H9 (cell line): ENCODE measurements around the gene SUPT5H. TPM values are rescaled to one million over a fixed set of nuclear protein-coding genes. Genes with fewer than 3 reads are reported as not detected.

ENCODE experiments used
- DNase-seq: peaks from one replicate; pipeline ENCODE4 v3.0.0-alpha.2; 2017
- H2AFZ ChIP-seq: one replicate; pipeline ENCODE4 v1.6.1; 2013; ENCODE audit warnings: mild to moderate bottlenecking, low read length, control low read depth, moderate library complexity
- H2AK5ac ChIP-seq: 2 replicates; pipeline ENCODE4 v1.6.1; 2013; ENCODE audit warnings: low read length, control low read depth, mixed read lengths; ENCODE audit not compliant: insufficient read length
- H2BK120ac ChIP-seq: one replicate; pipeline ENCODE4 v1.6.1; 2013; ENCODE audit warnings: low read depth, mild to moderate bottlenecking, low read length, control low read depth, inconsistent platforms; ENCODE audit not compliant: poor library complexity, severe bottlenecking
- H2BK12ac ChIP-seq: 2 replicates; pipeline ENCODE4 v1.6.1; 2013; ENCODE audit warnings: low read length, control low read depth, mixed read lengths, low read depth; ENCODE audit not compliant: insufficient read length
- H2BK15ac ChIP-seq: 2 replicates; pipeline ENCODE4 v1.6.1; 2013; ENCODE audit warnings: low read depth, low read length, control low read depth
- H2BK20ac ChIP-seq: one replicate; pipeline ENCODE4 v1.6.1; 2013; ENCODE audit warnings: low read depth, mild to moderate bottlenecking, low read length, control low read depth, inconsistent platforms; ENCODE audit not compliant: poor library complexity, severe bottlenecking
- H2BK5ac ChIP-seq: 2 replicates; pipeline ENCODE4 v1.6.1; 2013; ENCODE audit warnings: low read length, control low read depth, mixed read lengths; ENCODE audit not compliant: insufficient read length
- H3K14ac ChIP-seq: 2 replicates; pipeline ENCODE4 v1.6.1; 2013; ENCODE audit warnings: low read length, control low read depth; ENCODE audit not compliant: insufficient read depth
- H3K18ac ChIP-seq: 2 replicates; pipeline ENCODE4 v1.6.1; 2013; ENCODE audit warnings: low read depth, mild to moderate bottlenecking, mixed read lengths, low read length, control low read depth; ENCODE audit not compliant: insufficient read length
- H3K23ac ChIP-seq: 2 replicates; pipeline ENCODE4 v1.6.1; 2013; ENCODE audit warnings: low read length, control low read depth, mixed read lengths, low read depth; ENCODE audit not compliant: insufficient read length
- H3K23me2 ChIP-seq: 2 replicates; pipeline ENCODE4 v1.6.1; 2013; ENCODE audit warnings: low read depth, mild to moderate bottlenecking, mixed read lengths, low read length, control low read depth; ENCODE audit not compliant: insufficient read length, poor library complexity, severe bottlenecking
- H3K27ac ChIP-seq: 2 replicates; pipeline ENCODE4 v1.5.1; 2013; ENCODE audit warnings: low read length, control low read depth, mixed read lengths, low read depth; ENCODE audit not compliant: insufficient read length
- H3K27me3 ChIP-seq: 2 replicates; pipeline ENCODE4 v1.6.1; 2013; ENCODE audit warnings: low read length, control low read depth, inconsistent platforms; ENCODE audit not compliant: insufficient read depth
- H3K4ac ChIP-seq: 2 replicates; pipeline ENCODE4 v1.6.1; 2013; ENCODE audit warnings: low read depth, mild to moderate bottlenecking, control low read depth, inconsistent platforms, low read length, moderate library complexity
- H3K4me1 ChIP-seq: 2 replicates; pipeline ENCODE4 v1.6.1; 2013; ENCODE audit warnings: low read length, control low read depth, inconsistent platforms; ENCODE audit not compliant: insufficient read depth
- H3K4me2 ChIP-seq: 2 replicates; pipeline ENCODE4 v1.6.1; 2013; ENCODE audit warnings: low read length, control low read depth, mixed read lengths; ENCODE audit not compliant: insufficient read length, insufficient read depth
- H3K56ac ChIP-seq: 2 replicates; pipeline ENCODE4 v1.6.1; 2013; ENCODE audit warnings: low read depth, mild to moderate bottlenecking, mixed read lengths, low read length, control low read depth; ENCODE audit not compliant: insufficient read length
- H3K79me1 ChIP-seq: 2 replicates; pipeline ENCODE4 v1.6.1; 2013; ENCODE audit warnings: low read depth, mild to moderate bottlenecking, moderate library complexity, low read length, control low read depth, inconsistent platforms; ENCODE audit not compliant: insufficient read depth, poor library complexity, severe bottlenecking
- H3K79me2 ChIP-seq: 2 replicates; pipeline ENCODE4 v1.6.1; 2013; ENCODE audit warnings: low read length, control low read depth, inconsistent platforms; ENCODE audit not compliant: insufficient read depth
- H3K9ac ChIP-seq: 2 replicates; pipeline ENCODE4 v1.6.1; 2013; ENCODE audit warnings: low read length, control low read depth, mixed read lengths; ENCODE audit not compliant: insufficient read length; ENCODE audit errors: extremely low read depth
- H3K9me3 ChIP-seq: one replicate; pipeline ENCODE4 v1.6.1; 2013; ENCODE audit warnings: low read depth, low read length, inconsistent platforms; ENCODE audit not compliant: control insufficient read depth
- H3T11ph ChIP-seq: one replicate; pipeline ENCODE4 v1.6.1; 2013; ENCODE audit warnings: mild to moderate bottlenecking, low read length, control low read depth, inconsistent platforms
- H4K20me1 ChIP-seq: one replicate; pipeline ENCODE4 v1.6.1; 2013; ENCODE audit not compliant: control insufficient read depth, insufficient read length, insufficient read depth
- H4K5ac ChIP-seq: 2 replicates; pipeline ENCODE4 v1.6.1; 2013; ENCODE audit warnings: low read depth, mild to moderate bottlenecking, mixed read lengths, low read length, control low read depth; ENCODE audit not compliant: insufficient read length
- H4K8ac ChIP-seq: replicated peaks from 2 replicates; pipeline ENCODE4 v1.6.1; 2013; ENCODE audit warnings: low read length, control low read depth, mixed read lengths, low read depth; ENCODE audit not compliant: insufficient read length
- H4K91ac ChIP-seq: 2 replicates; pipeline ENCODE4 v1.6.1; 2013; ENCODE audit warnings: low read depth, mild to moderate bottlenecking, moderate library complexity, mixed read lengths, low read length, control low read depth; ENCODE audit not compliant: insufficient read length
- H3K27ac Mint-ChIP-seq, 3 experiments: 2 replicates in 2 of 3; 3 replicates in 1 of 3; pipeline ENCODE4 v1.8.0; 2020 to 2021; ENCODE audit warnings: mixed read lengths in 3 of 3, mild to moderate bottlenecking in 1 of 3, moderate library complexity in 1 of 3
- H3K27me3 Mint-ChIP-seq: 2 replicates; pipeline ENCODE4 v1.8.0; 2021; ENCODE audit warnings: low read depth, mild to moderate bottlenecking, moderate library complexity, mixed read lengths
- H3K36me3 Mint-ChIP-seq, 3 experiments: 2 replicates in 2 of 3; 3 replicates in 1 of 3; pipeline ENCODE4 v1.8.0; 2020 to 2021; ENCODE audit warnings: low read depth in 3 of 3, mixed read lengths in 3 of 3; ENCODE audit not compliant: insufficient read depth in 1 of 3
- H3K4me1 Mint-ChIP-seq, 2 experiments: 2 replicates each; pipeline ENCODE4 v1.8.0; 2020; ENCODE audit warnings: mixed read lengths in 2 of 2
- H3K4me3 Mint-ChIP-seq, 2 experiments: 2 replicates in 1 of 2; 3 replicates in 1 of 2; pipeline ENCODE4 v1.8.0; 2020 to 2021; ENCODE audit warnings: mild to moderate bottlenecking in 2 of 2, mixed read lengths in 2 of 2, moderate library complexity in 1 of 2
- H3K9me3 Mint-ChIP-seq, 2 experiments: 2 replicates in 1 of 2; 3 replicates in 1 of 2; pipeline ENCODE4 v1.8.0; 2020; ENCODE audit warnings: mild to moderate bottlenecking in 2 of 2, mixed read lengths in 2 of 2, moderate library complexity in 1 of 2
- CTCF ChIP-seq: fragments of 200-600 bp; sonication (generic); conservative IDR thresholded peaks from 3 replicates; pipeline ENCODE4 v1.8.0; 2021; ENCODE audit warnings: antibody characterized with exemption, mild to moderate bottlenecking
- WGBS: extraction: QIAGEN DNeasy Blood & Tissue Kit; methylation state at CpG from one replicate; pipeline ENCODE4 v1.1.7; 2013; ENCODE audit warnings: missing lambda C conversion rate, low lambda C conversion rate, mixed read lengths; ENCODE audit not compliant: insufficient read length; ENCODE audit errors: extremely low coverage; 5-methylcytosine and 5-hydroxymethylcytosine counted together
- total RNA-seq: library from RNA; stranded (reverse); gene quantifications from 2 replicates; pipeline ENCODE4 v1.2.1, GENCODE V29; 2021

The SUPT5H gene
- total RNA-seq, 1 experiment from 2014 or later, result 145 TPM

- H2AFZ ChIP-seq, result no peak overlapping the region
These were observed 31.3 kb upstream of the SUPT5H start for GRCh38 chr19:39413911-39414608.

More at GRCh38 chr19:39413911-39414608, 31.3 kb upstream of the SUPT5H start:
- H3K4me2 ChIP-seq, result peak overlapping the region; percentile 89
- H2AK5ac ChIP-seq, result no peak overlapping the region
- peak overlapping the region; percentile 63 for H3K9ac ChIP-seq
- H3K27me3 ChIP-seq, result no peaks in the 10 kb centered on the region
- H3K23ac ChIP-seq, result no peak overlapping the region
- H3K9me3 Mint-ChIP-seq, result no peaks in the 10 kb centered on the region; a peak in 1 of 5 replicates
- H2BK120ac ChIP-seq, result peak overlapping the region; percentile 28
- no peak overlapping the region for H3K27ac ChIP-seq
- no peak overlapping the region for H2BK12ac ChIP-seq
- H3K36me3 Mint-ChIP-seq, result peaks cover 15 to 48% (median 33%) of the 10 kb centered on the region in 3 experiments
- H3K27ac Mint-ChIP-seq, result peak overlapping the region; percentile 95 to 96 (median 96)
- WGBS, result no CpG with 5 or more reads among the region's 18 CpGs
- peaks cover 4% of the 10 kb centered on the region; the same call in 1 of the 2 replicates for H3K4me1 ChIP-seq
- H4K91ac ChIP-seq, result no peak overlapping the region
- H3K4ac ChIP-seq, result no peak overlapping the region
- no peak overlapping the region for H2BK20ac ChIP-seq
- no peak for DNase-seq
- no peak overlapping the region for H4K5ac ChIP-seq
- no peak overlapping the region for H2BK15ac ChIP-seq
- peaks cover 7% of the 10 kb centered on the region for H3K23me2 ChIP-seq
- no peaks in the 10 kb centered on the region for H3K9me3 ChIP-seq
- H3K79me1 ChIP-seq, result peaks cover 6% of the 10 kb centered on the region
- H3K56ac ChIP-seq, result no peak overlapping the region
- peaks cover 2% of the 10 kb centered on the region for H4K20me1 ChIP-seq
- H3T11ph ChIP-seq, result no peak overlapping the region
- H4K8ac ChIP-seq, result no peak overlapping the region
- H3K4me3 Mint-ChIP-seq, result peak overlapping the region; percentile 96 to 97
- peak overlapping the region; percentile 74; the same call in 1 of the 2 replicates for H3K14ac ChIP-seq
- H2BK5ac ChIP-seq, result no peak overlapping the region
- H3K18ac ChIP-seq, result peak overlapping the region; percentile 57
- peaks cover 29 to 37% of the 10 kb centered on the region in 2 experiments for H3K4me1 Mint-ChIP-seq
- H3K27me3 Mint-ChIP-seq, result peaks cover 1% of the 10 kb centered on the region; the same call in 1 of the 2 replicates
- H3K79me2 ChIP-seq, result peaks cover 6% of the 10 kb centered on the region; the same call in 1 of the 2 replicates
- TF ChIP-seq CTCF, result peak; percentile 25; the same call in 1 of the 3 replicates
